ENCODE measurements around the gene SPSB1. TPM values are rescaled to one million over a fixed set of nuclear protein-coding genes. Genes with fewer than 3 reads are reported as not detected.

SPSB1 gene
- total RNA-seq, 4 donors from 2014 or later, result 69.3 to 168 (median 94.1) TPM

DNA sequence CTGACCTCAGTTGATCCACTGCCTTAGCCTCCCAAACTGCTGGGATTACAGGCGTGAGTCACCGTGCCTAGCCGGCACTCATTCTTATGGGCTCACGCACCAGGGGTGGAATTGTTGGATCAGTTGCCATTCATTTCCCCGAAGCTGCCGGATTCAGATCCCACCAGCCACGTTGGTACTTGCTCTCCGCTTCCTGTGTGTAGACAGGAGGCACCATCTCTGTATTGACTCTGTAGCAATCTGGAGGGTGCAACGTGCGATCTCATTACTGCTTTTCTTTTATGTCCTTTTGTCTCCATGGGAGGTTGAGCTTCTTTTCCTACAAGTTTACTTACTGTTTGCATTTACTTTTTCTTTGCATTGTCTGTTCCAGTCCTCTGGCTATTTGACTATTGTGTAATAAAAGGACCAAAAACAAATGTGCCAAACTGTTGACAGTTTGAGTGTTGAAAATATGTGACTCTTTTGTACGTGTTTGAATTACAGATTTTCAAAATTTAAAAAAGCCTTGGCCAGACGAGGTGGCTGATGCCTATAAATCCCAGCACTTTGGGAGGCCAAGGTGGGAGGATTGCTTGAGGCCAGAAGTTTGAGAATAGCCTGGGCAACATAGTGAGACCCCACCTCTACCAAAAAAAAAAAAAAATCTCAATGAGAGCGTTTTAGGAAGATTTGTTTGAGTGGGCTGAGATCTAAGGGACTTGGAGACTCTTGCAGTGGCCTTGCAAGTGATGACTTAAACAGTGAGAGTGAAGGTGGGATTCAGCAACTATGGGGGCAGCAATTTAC, 39.1 kb downstream of the SPSB1 start:
- no peak for DNase-seq
- TF ChIP-seq, protein P1, sequence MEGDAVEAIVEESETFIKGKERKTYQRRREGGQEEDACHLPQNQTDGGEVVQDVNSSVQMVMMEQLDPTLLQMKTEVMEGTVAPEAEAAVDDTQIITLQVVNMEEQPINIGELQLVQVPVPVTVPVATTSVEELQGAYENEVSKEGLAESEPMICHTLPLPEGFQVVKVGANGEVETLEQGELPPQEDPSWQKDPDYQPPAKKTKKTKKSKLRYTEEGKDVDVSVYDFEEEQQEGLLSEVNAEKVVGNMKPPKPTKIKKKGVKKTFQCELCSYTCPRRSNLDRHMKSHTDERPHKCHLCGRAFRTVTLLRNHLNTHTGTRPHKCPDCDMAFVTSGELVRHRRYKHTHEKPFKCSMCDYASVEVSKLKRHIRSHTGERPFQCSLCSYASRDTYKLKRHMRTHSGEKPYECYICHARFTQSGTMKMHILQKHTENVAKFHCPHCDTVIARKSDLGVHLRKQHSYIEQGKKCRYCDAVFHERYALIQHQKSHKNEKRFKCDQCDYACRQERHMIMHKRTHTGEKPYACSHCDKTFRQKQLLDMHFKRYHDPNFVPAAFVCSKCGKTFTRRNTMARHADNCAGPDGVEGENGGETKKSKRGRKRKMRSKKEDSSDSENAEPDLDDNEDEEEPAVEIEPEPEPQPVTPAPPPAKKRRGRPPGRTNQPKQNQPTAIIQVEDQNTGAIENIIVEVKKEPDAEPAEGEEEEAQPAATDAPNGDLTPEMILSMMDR (IDR thresholded peaks at IDR 0.05), result no peak
- no peak for TF ChIP-seq POLR2A (IDR thresholded peaks at IDR 0.05)
- Histone ChIP-seq H3K36me3 (no peaks in the 10 kb centered on the region), H3K4me3 (no peak overlapping the region), H3K27me3 (no peaks in the 10 kb centered on the region), H3K27ac (peak overlapping the region in 2 of 4 donors; percentile 53 to 86), H3K9me3 (no peaks in the 10 kb centered on the region), H3K4me1 (peaks cover 0 to 39% (median 0%) of the 10 kb centered on the region in 4 donors)

DNA sequence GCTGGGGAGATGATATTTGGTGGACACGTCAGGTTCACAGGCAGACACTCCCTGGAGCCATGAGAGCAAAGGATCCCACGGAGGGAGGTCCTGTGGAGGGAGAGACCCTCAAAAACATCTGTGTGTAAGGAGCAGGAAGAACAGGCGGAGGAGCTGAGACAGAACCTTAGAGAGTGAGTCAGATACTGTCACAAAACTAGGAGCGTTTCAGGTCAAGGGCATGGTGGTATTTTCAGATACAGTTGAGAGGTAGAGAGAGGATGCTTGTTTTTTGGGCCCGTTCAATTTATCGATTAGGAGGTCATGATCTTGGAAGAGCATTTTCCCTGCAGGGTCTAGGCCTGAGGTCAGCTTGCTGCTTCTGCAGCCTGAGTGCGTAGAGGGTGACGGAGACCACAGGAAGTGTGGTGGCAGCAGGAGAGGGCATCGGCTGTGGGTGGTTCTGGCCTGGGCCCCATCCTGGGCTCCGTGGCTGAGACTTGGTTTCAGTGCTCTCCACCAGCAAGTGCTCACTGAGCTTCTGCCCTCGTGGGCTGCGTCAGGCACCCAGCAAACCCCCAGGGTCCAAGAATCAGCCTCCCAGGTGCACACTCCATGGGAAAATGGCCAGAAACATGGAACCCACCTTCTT, 39.9 kb downstream of the SPSB1 start:
- Histone ChIP-seq H3K27me3 (no peaks in the 10 kb centered on the region), H3K36me3 (no peaks in the 10 kb centered on the region), H3K4me3 (no peak overlapping the region), H3K4me1 (peaks cover 0 to 39% (median 0%) of the 10 kb centered on the region in 4 donors), H3K27ac (peak overlapping the region in 1 of 4 donors; percentile 30), H3K9me3 (no peaks in the 10 kb centered on the region)
- TF ChIP-seq POLR2A (IDR thresholded peaks at IDR 0.05), result no peak
- TF ChIP-seq, protein P1 (IDR thresholded peaks at IDR 0.05), result no peak
- DNase-seq, result no peak

DNA sequence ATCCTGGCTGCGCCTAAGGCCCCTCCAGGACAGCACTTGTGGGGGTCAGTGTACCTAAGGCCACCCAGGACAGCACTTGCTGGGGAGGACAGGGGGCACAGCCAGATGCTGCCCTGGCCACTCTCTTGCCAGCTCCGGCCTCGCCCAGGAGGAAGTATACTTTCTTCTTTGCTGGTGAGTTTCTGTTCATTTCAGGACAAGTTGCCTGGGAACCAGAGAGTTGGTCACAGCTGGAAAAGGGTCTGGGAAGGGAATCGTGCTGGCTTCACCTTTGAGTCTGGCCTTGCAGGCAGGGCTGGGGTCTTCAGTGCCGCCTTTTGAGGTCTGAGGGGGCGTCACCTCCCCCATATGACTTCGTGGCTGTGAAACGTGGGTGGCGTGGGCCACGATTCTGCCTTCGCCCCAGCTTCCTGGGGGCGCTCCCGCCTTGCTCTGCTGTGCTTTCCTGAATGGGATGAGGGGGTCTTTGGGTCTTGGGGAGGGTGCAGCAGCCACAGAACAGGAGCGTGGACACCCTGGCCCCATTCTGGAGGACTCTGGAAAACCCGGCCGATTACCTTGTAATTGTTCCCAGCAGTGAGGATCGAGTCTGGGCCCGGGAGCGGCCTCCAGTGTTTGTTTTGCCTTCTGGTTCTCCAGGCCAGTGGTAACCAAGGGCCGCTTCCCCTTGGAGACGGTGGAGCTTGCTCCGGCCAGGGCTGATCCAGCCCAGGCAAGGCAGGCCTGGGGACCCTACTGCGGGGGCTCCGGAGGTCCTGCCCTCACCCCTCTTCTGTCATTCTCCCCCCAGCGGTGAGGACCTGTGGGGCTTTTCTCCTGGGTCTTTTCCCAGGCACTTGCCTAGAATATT, 45.9 kb downstream of the SPSB1 start:
- TF ChIP-seq, protein P1 (IDR thresholded peaks at IDR 0.05), result no peak
- no peak for TF ChIP-seq POLR2A (IDR thresholded peaks at IDR 0.05)
- no peaks in the 10 kb centered on the region for H3K9me3 ChIP-seq
- no peak overlapping the region for H3K4me3 ChIP-seq
- peaks cover 0 to 43% (median 0%) of the 10 kb centered on the region in 4 donors for H3K4me1 ChIP-seq
- no peak for DNase-seq
- H3K36me3 ChIP-seq, result no peaks in the 10 kb centered on the region
- H3K27me3 ChIP-seq, result no peaks in the 10 kb centered on the region
- peak overlapping the region in 3 of 4 donors; percentile 32 to 69 (median 48) for H3K27ac ChIP-seq

DNA sequence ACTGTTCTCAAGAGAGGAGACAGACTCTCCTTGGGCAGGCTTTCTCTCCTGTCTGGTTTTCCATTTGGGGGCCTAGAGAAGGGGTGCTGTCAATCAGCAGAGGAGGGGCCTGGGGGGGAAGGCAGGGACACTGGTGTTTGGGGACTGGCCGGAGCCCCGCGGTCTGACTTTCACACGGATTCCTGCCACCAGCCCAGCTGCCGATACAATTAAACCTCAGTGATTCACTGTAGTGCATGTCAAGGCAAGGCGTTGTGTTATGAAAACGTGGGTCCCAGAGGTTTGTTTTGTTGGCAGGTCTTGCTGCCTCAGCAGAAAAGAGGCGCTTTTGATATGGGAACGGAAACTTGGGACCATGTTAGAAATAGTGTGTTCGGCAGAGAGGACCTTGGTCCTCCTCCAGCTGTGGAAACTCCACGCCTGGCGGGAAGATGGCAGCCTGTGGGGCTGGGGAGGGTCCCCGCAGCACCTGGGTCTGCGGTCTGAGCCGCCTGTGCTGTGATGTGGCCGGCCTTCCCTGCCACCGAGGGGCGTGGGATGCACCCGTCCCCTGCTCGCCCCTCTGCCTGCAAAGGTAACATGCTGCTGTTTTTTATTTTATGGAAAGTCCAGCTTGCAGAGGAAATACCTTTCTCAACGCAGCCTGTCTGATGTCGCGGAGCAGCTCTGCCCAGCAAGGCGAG, 47.6 kb downstream of the SPSB1 start:
- Histone ChIP-seq H3K4me3 (no peak overlapping the region), H3K27me3 (no peaks in the 10 kb centered on the region), H3K36me3 (no peaks in the 10 kb centered on the region), H3K27ac (peak overlapping the region in 2 of 4 donors; percentile 19 to 69), H3K4me1 (peaks cover 0 to 53% (median 0%) of the 10 kb centered on the region in 4 donors), H3K9me3 (no peaks in the 10 kb centered on the region)
- DNase-seq, result no peak
- no peak for TF ChIP-seq POLR2A (IDR thresholded peaks at IDR 0.05)
- TF ChIP-seq, protein P1 (IDR thresholded peaks at IDR 0.05), result no peak

DNA sequence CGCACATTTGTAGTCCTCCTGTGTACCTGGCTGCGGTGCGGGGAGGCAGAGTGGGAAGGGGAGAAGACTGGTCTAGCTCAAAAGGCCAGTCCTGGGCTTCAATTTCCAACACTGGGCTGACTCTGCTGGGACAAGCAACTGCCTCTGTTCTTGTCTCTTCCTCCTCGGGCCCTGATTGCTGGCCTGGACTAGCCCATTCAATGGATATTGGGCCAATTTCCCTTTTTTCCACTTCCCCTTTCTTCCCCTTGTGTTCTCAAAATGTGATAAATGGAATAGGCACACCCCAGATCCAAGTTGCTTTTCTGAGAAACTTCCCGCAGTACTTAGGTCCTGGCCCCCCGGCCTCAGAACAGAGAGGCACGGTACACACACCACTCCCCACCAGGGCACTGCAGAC, 48.2 kb downstream of the SPSB1 start:
- no peak for DNase-seq
- H3K9me3 ChIP-seq, result no peaks in the 10 kb centered on the region
- H3K36me3 ChIP-seq, result no peaks in the 10 kb centered on the region
- H3K27ac ChIP-seq, result peak overlapping the region in 2 of 4 donors; percentile 19 to 42
- H3K4me3 ChIP-seq, result no peak overlapping the region
- H3K27me3 ChIP-seq, result no peaks in the 10 kb centered on the region
- TF ChIP-seq POLR2A (IDR thresholded peaks at IDR 0.05), result no peak
- TF ChIP-seq, protein P1 (IDR thresholded peaks at IDR 0.05), result no peak
- H3K4me1 ChIP-seq, result peaks cover 0 to 58% (median 0%) of the 10 kb centered on the region in 4 donors

Data from Peyer's patch (tissue), 4 donors.